ENCODE data around the gene CCND2.

The CCND2 gene

DNA sequence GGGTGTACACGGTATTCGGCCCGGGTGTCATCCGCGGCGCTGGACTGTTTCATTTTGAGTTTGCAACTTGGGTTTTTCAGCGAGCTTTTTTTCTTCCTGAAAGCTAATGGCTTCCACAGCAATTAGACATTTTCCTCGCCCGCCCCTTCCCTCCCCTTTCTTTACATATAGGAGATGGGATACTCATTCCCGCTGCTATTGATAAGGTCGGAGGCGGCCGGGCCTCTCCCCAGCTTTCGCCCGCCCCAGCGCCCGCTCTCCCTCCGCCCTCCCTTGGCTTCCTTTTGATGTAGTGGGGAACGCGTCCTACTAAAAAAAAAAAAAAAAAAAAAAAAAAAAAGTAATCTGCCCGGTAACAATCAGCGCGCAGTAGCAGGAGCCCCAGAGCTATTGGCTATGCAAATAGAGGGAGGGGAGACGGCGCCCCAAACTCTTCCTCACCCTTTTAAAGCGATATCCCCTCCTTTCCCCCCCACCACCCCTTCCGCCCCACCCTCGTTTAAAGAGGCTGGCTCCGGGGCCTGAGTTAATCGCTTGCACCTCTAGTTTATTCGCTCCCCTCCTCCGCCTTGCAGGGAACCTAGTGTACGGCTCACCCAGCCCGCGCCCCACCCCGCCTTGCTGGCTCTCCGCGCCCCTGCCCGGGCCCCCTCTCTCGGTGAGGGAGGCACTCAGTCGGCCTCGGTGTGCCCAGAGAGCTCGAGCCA is 1.7 kb upstream of the CCND2 start (continued):
- TF ChIP-seq ZNF341 (tag by site-specific recombination; IDR thresholded peaks at IDR 0.05; ENCODE audit: low read depth), result no peak
- TF ChIP-seq ZNF19 (tag by site-specific recombination; IDR thresholded peaks at IDR 0.05; ENCODE audit: low read depth), result no peak
- no peak for TF ChIP-seq ZNF768 (tag by site-specific recombination; IDR thresholded peaks at IDR 0.05)
- TF ChIP-seq, protein P1, sequence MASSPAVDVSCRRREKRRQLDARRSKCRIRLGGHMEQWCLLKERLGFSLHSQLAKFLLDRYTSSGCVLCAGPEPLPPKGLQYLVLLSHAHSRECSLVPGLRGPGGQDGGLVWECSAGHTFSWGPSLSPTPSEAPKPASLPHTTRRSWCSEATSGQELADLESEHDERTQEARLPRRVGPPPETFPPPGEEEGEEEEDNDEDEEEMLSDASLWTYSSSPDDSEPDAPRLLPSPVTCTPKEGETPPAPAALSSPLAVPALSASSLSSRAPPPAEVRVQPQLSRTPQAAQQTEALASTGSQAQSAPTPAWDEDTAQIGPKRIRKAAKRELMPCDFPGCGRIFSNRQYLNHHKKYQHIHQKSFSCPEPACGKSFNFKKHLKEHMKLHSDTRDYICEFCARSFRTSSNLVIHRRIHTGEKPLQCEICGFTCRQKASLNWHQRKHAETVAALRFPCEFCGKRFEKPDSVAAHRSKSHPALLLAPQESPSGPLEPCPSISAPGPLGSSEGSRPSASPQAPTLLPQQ (tag by site-specific recombination; IDR thresholded peaks at IDR 0.05), result no peak
- TF ChIP-seq ZNF202 (tag by site-specific recombination; IDR thresholded peaks at IDR 0.05; ENCODE audit: borderline replicate concordance), result no peak
- TF ChIP-seq ZBTB20 (tag by site-specific recombination; IDR thresholded peaks at IDR 0.05), result peak; percentile 87
- TF ChIP-seq ZNF561 (tag by site-specific recombination; IDR thresholded peaks at IDR 0.05; ENCODE audit: borderline replicate concordance), result no peak
- no peak for TF ChIP-seq ZNF354C (tag by site-specific recombination; IDR thresholded peaks at IDR 0.05; ENCODE audit: borderline replicate concordance, low read depth)
- TF ChIP-seq ZNF660 (tag by site-specific recombination; IDR thresholded peaks at IDR 0.05), result 0 out of 2 replicates have a peak, but pooled peaks have one; percentile 11
- TF ChIP-seq, protein P2, sequence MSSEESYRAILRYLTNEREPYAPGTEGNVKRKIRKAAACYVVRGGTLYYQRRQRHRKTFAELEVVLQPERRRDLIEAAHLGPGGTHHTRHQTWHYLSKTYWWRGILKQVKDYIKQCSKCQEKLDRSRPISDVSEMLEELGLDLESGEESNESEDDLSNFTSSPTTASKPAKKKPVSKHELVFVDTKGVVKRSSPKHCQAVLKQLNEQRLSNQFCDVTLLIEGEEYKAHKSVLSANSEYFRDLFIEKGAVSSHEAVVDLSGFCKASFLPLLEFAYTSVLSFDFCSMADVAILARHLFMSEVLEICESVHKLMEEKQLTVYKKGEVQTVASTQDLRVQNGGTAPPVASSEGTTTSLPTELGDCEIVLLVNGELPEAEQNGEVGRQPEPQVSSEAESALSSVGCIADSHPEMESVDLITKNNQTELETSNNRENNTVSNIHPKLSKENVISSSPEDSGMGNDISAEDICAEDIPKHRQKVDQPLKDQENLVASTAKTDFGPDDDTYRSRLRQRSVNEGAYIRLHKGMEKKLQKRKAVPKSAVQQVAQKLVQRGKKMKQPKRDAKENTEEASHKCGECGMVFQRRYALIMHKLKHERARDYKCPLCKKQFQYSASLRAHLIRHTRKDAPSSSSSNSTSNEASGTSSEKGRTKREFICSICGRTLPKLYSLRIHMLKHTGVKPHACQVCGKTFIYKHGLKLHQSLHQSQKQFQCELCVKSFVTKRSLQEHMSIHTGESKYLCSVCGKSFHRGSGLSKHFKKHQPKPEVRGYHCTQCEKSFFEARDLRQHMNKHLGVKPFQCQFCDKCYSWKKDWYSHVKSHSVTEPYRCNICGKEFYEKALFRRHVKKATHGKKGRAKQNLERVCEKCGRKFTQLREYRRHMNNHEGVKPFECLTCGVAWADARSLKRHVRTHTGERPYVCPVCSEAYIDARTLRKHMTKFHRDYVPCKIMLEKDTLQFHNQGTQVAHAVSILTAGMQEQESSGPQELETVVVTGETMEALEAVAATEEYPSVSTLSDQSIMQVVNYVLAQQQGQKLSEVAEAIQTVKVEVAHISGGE (tag by site-specific recombination; conservative IDR thresholded peaks at IDR 0.05; ENCODE audit: low read depth), result peak; percentile 91
- TF ChIP-seq MEIS1 (CRISPR knock-in tag; IDR thresholded peaks at IDR 0.05; ENCODE audit: borderline replicate concordance), result no peak
- TF ChIP-seq, protein P3, sequence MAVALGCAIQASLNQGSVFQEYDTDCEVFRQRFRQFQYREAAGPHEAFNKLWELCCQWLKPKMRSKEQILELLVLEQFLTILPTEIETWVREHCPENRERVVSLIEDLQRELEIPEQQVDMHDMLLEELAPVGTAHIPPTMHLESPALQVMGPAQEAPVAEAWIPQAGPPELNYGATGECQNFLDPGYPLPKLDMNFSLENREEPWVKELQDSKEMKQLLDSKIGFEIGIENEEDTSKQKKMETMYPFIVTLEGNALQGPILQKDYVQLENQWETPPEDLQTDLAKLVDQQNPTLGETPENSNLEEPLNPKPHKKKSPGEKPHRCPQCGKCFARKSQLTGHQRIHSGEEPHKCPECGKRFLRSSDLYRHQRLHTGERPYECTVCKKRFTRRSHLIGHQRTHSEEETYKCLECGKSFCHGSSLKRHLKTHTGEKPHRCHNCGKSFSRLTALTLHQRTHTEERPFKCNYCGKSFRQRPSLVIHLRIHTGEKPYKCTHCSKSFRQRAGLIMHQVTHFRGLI (tag by site-specific recombination; IDR thresholded peaks at IDR 0.05), result no peak
- TF ChIP-seq, protein P4, sequence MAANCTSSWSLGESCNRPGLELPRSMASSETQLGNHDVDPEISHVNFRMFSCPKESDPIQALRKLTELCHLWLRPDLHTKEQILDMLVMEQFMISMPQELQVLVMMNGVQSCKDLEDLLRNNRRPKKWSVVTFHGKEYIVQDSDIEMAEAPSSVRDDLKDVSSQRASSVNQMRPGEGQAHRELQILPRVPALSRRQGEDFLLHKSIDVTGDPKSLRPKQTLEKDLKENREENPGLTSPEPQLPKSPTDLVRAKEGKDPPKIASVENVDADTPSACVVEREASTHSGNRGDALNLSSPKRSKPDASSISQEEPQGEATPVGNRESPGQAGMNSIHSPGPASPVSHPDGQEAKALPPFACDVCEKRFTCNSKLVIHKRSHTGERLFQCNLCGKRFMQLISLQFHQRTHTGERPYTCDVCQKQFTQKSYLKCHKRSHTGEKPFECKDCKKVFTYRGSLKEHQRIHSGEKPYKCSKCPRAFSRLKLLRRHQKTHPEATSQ (tag by site-specific recombination; IDR thresholded peaks at IDR 0.05), result no peak
- TF ChIP-seq IKZF3 (tag by site-specific recombination; IDR thresholded peaks at IDR 0.05), result 0 out of 2 replicates have a peak, but pooled peaks have one; percentile 15
- TF ChIP-seq, protein P5, sequence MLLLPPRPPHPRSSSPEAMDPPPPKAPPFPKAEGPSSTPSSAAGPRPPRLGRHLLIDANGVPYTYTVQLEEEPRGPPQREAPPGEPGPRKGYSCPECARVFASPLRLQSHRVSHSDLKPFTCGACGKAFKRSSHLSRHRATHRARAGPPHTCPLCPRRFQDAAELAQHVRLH (tag by site-specific recombination; IDR thresholded peaks at IDR 0.05), result no peak
- peak; percentile 55; the same call in 1 of the 2 replicates for TF ChIP-seq TCF7L2 (IDR thresholded peaks at IDR 0.05; ENCODE audit: borderline replicate concordance, low read depth, low read length)
- TF ChIP-seq ZNF10 (tag by site-specific recombination; IDR thresholded peaks at IDR 0.05), result peak; percentile 69; the same call in 1 of the 2 replicates
- no peak for TF ChIP-seq KLF8 (tag by site-specific recombination; IDR thresholded peaks at IDR 0.05)
- TF ChIP-seq ZSCAN16 (tag by site-specific recombination; IDR thresholded peaks at IDR 0.05), result no peak
- TF ChIP-seq ZNF658 (tag by site-specific recombination; IDR thresholded peaks at IDR 0.05), result no peak
- TF ChIP-seq ZNF132 (tag by site-specific recombination; IDR thresholded peaks at IDR 0.05; ENCODE audit: borderline replicate concordance), result no peak
- TF ChIP-seq, protein P6, sequence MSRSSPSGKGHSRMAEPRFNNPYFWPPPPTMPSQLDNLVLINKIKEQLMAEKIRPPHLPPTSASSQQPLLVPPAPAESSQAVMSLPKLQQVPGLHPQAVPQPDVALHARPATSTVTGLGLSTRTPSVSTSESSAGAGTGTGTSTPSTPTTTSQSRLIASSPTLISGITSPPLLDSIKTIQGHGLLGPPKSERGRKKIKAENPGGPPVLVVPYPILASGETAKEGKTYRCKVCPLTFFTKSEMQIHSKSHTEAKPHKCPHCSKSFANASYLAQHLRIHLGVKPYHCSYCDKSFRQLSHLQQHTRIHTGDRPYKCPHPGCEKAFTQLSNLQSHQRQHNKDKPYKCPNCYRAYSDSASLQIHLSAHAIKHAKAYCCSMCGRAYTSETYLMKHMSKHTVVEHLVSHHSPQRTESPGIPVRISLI (tag by site-specific recombination; IDR thresholded peaks at IDR 0.05), result peak; percentile 94
- TF ChIP-seq, protein P7, sequence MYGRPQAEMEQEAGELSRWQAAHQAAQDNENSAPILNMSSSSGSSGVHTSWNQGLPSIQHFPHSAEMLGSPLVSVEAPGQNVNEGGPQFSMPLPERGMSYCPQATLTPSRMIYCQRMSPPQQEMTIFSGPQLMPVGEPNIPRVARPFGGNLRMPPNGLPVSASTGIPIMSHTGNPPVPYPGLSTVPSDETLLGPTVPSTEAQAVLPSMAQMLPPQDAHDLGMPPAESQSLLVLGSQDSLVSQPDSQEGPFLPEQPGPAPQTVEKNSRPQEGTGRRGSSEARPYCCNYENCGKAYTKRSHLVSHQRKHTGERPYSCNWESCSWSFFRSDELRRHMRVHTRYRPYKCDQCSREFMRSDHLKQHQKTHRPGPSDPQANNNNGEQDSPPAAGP (tag by site-specific recombination; IDR thresholded peaks at IDR 0.05), result no peak
- no peak for TF ChIP-seq ZNF426 (tag by site-specific recombination; IDR thresholded peaks at IDR 0.05)
- TF ChIP-seq ZBTB8A (tag by site-specific recombination; IDR thresholded peaks at IDR 0.05), result peak; percentile 93
- no peak for TF ChIP-seq ZNF76 (tag by site-specific recombination; IDR thresholded peaks at IDR 0.05; ENCODE audit: borderline replicate concordance, low read depth)
- TF ChIP-seq ZNF223 (tag by site-specific recombination; IDR thresholded peaks at IDR 0.05), result no peak; the same call in 1 of the 2 replicates
- no peak for TF ChIP-seq ZNF654 (tag by site-specific recombination; IDR thresholded peaks at IDR 0.05; ENCODE audit: low read depth)

All from HEK293 (cell line).